ENCODE measurements around the gene DZANK1. TPM values are rescaled to one million over a fixed set of nuclear protein-coding genes. Genes with fewer than 3 reads are reported as not detected.

Gene DZANK1
- polyA plus RNA-seq, 1 donor from 2014 or later: 10.6 TPM

DNA sequence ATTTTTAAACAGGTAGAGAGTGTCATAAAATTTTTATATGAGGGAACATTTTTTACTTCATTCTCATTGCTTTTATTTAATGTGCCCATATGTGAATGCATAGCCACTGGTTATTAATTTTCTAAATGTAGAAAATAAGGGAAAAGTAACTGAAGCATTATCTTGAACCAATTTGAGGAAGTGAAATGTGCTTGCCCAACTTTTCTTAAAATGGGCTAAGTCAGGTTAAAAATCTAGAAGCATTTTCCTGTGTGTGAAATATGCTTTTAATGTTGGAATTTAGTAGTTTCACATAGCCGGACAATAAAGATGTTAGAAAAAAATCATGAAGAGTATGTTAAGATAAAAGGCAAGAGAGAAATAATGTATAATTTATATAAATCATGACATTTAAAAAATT, 44.7 kb upstream of the DZANK1 start:
- Histone ChIP-seq H3K27ac (ENCODE audit: low read length) (no peak overlapping the region), H3K9me3 (ENCODE audit: low read length) (no peaks in the 10 kb centered on the region), H3K4me3 (ENCODE audit: low read length) (no peak overlapping the region), H3K9ac (ENCODE audit: low read length) (no peak overlapping the region), H3K79me2 (replicated peaks; ENCODE audit: insufficient read depth, low read length) (peaks cover 14% of the 10 kb centered on the region), H3K4me2 (ENCODE audit: low read length) (no peak overlapping the region), H3K9me2 (ENCODE audit: insufficient read depth, low read length) (no peaks in the 10 kb centered on the region), H3F3A (ENCODE audit: insufficient read depth, low read length, poor library complexity, severe bottlenecking) (no peaks in the 10 kb centered on the region), H2AFZ (ENCODE audit: low read depth, low read length) (no peak overlapping the region), H3K27me3 (ENCODE audit: insufficient read depth, low read depth, low read length) (no peaks in the 10 kb centered on the region), H4K20me1 (ENCODE audit: insufficient read depth) (no peaks in the 10 kb centered on the region), H3K36me3 (ENCODE audit: insufficient read depth, low read length) (no peaks in the 10 kb centered on the region)
- TF ChIP-seq SMC3 (conservative IDR thresholded peaks at IDR 0.05; ENCODE audit: poor library complexity) (no peak), POLR2AphosphoS5 (IDR thresholded peaks at IDR 0.05) (no peak), TAF1 (IDR thresholded peaks at IDR 0.05; ENCODE audit: low read depth) (no peak), EZH2 (IDR thresholded peaks at IDR 0.05; ENCODE audit: borderline replicate concordance, insufficient read depth, low read length, poor library complexity, severe bottlenecking) (no peak), MXI1 (conservative IDR thresholded peaks at IDR 0.05; ENCODE audit: poor library complexity, severe bottlenecking) (no peak), RAD21 (conservative IDR thresholded peaks at IDR 0.05) (no peak), EP300 (conservative IDR thresholded peaks at IDR 0.05; ENCODE audit: poor library complexity, severe bottlenecking) (no peak)
- TF ChIP-seq, protein P1, sequence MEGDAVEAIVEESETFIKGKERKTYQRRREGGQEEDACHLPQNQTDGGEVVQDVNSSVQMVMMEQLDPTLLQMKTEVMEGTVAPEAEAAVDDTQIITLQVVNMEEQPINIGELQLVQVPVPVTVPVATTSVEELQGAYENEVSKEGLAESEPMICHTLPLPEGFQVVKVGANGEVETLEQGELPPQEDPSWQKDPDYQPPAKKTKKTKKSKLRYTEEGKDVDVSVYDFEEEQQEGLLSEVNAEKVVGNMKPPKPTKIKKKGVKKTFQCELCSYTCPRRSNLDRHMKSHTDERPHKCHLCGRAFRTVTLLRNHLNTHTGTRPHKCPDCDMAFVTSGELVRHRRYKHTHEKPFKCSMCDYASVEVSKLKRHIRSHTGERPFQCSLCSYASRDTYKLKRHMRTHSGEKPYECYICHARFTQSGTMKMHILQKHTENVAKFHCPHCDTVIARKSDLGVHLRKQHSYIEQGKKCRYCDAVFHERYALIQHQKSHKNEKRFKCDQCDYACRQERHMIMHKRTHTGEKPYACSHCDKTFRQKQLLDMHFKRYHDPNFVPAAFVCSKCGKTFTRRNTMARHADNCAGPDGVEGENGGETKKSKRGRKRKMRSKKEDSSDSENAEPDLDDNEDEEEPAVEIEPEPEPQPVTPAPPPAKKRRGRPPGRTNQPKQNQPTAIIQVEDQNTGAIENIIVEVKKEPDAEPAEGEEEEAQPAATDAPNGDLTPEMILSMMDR (IDR thresholded peaks at IDR 0.05; ENCODE audit: poor library complexity, severe bottlenecking): no peak
- TF ChIP-seq, protein P2, sequence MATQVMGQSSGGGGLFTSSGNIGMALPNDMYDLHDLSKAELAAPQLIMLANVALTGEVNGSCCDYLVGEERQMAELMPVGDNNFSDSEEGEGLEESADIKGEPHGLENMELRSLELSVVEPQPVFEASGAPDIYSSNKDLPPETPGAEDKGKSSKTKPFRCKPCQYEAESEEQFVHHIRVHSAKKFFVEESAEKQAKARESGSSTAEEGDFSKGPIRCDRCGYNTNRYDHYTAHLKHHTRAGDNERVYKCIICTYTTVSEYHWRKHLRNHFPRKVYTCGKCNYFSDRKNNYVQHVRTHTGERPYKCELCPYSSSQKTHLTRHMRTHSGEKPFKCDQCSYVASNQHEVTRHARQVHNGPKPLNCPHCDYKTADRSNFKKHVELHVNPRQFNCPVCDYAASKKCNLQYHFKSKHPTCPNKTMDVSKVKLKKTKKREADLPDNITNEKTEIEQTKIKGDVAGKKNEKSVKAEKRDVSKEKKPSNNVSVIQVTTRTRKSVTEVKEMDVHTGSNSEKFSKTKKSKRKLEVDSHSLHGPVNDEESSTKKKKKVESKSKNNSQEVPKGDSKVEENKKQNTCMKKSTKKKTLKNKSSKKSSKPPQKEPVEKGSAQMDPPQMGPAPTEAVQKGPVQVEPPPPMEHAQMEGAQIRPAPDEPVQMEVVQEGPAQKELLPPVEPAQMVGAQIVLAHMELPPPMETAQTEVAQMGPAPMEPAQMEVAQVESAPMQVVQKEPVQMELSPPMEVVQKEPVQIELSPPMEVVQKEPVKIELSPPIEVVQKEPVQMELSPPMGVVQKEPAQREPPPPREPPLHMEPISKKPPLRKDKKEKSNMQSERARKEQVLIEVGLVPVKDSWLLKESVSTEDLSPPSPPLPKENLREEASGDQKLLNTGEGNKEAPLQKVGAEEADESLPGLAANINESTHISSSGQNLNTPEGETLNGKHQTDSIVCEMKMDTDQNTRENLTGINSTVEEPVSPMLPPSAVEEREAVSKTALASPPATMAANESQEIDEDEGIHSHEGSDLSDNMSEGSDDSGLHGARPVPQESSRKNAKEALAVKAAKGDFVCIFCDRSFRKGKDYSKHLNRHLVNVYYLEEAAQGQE (IDR thresholded peaks at IDR 0.05; ENCODE audit: borderline replicate concordance): no peak

DNA sequence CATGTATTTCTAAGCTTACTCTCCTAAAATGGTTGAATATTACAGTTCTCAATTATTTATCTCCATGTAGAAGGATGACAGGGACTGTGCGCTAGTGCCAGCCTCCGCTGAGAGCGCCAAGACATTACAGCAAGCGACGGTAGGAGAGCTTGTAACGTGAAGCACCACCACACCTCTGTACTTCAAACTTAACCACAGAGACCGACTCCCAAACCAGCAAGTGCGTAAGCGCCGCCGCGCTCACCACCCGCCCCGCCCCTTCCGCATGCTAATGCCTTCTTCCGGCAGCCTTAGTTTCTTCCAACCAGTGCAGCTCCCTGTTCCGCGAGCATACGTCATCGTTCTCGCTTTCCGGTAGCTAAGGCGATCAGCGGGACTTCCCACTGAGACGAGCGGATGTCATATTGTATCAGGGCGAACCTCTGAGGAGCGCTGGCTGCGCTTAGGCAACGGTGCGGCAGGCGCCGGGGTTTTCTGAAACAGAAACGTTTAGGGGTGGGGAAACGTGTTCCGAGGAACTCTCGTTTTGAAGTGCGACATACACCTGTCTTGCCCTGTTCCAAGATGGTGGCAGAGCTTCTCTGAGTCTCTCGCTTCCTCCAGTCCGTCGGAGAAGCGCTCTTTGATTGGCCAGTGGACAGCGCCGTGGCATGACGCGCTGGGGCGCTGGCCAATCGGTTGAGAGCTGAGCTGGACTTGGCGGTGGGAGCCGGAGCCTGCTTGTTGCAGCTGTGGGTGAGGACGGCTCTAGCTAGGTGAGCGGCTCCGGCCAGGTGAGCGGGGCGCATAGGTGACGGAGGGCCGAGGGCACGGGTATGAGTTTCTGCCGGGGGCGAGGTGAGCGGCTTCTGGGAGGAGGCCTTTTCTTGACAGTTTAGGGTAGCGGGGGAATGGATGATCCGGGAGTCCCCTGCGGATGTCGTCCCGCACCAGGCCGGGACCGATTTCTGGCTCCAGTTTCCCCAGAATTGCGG, 40.7 kb upstream of the DZANK1 start, which contains the start of gene SEC23B:
Gene SEC23B, plus strand, starts transcription at position 723 of the 974 bp plus-strand sequence. CDS start 2,896 bp downstream, outside the sequence.
- Histone ChIP-seq H3K4me3 (ENCODE audit: low read length) (peak within 1 kb of the TSS; percentile 92), H3K36me3 (ENCODE audit: insufficient read depth, low read length) (no peaks in the 10 kb centered on the region), H3K4me2 (ENCODE audit: low read length) (peak within 1 kb of the TSS; percentile 100), H3K27me3 (ENCODE audit: insufficient read depth, low read depth, low read length) (no peaks in the 10 kb centered on the region), H3K9me2 (ENCODE audit: insufficient read depth, low read length) (no peaks in the 10 kb centered on the region), H3K79me2 (replicated peaks; ENCODE audit: insufficient read depth, low read length) (peaks cover 14% of the 10 kb centered on the region), H2AFZ (ENCODE audit: low read depth, low read length) (peak within 1 kb of the TSS; percentile 62), H3K27ac (ENCODE audit: low read length) (peak within 1 kb of the TSS; percentile 99), H3K9ac (ENCODE audit: low read length) (peak within 1 kb of the TSS; percentile 95), H4K20me1 (ENCODE audit: insufficient read depth) (no peaks in the 10 kb centered on the region), H3K9me3 (ENCODE audit: low read length) (no peaks in the 10 kb centered on the region), H3F3A (ENCODE audit: insufficient read depth, low read length, poor library complexity, severe bottlenecking) (no peaks in the 10 kb centered on the region)
- TF ChIP-seq, protein P2 (IDR thresholded peaks at IDR 0.05; ENCODE audit: borderline replicate concordance): peak; percentile 88
- TF ChIP-seq EZH2 (IDR thresholded peaks at IDR 0.05; ENCODE audit: borderline replicate concordance, insufficient read depth, low read length, poor library complexity, severe bottlenecking): no peak
- peak; percentile 88 for TF ChIP-seq EP300 (conservative IDR thresholded peaks at IDR 0.05; ENCODE audit: poor library complexity, severe bottlenecking)
- TF ChIP-seq POLR2AphosphoS5 (IDR thresholded peaks at IDR 0.05): peak; percentile 84
- TF ChIP-seq, protein P1 (IDR thresholded peaks at IDR 0.05; ENCODE audit: poor library complexity, severe bottlenecking): no peak
- peak; percentile 87 for TF ChIP-seq MXI1 (conservative IDR thresholded peaks at IDR 0.05; ENCODE audit: poor library complexity, severe bottlenecking)
- TF ChIP-seq RAD21 (conservative IDR thresholded peaks at IDR 0.05): peak; percentile 30
- peak; percentile 34 for TF ChIP-seq SMC3 (conservative IDR thresholded peaks at IDR 0.05; ENCODE audit: poor library complexity)
- peak; percentile 90 for TF ChIP-seq TAF1 (IDR thresholded peaks at IDR 0.05; ENCODE audit: low read depth)
